ENCODE results near the gene FURIN.
A peak's percentile ranks its signal among the peaks of the same experiment; 100 is the strongest.
"Not testable (repeated sequence)": the region's sequence is repeated elsewhere in the genome, so short reads cannot be mapped to it uniquely, and the experiment has no call there.

The FURIN gene

GRCh38 chr15:90921887-90922286 is 53.5 kb downstream of the FURIN start:
- FAIRE-seq, result no peak
- DNase-seq (ENCODE audit: insufficient read length, low spot score), result no peak
- no peak for TF ChIP-seq POLR2A (IDR thresholded peaks at IDR 0.05; ENCODE audit: low read depth, low read length)

DNA sequence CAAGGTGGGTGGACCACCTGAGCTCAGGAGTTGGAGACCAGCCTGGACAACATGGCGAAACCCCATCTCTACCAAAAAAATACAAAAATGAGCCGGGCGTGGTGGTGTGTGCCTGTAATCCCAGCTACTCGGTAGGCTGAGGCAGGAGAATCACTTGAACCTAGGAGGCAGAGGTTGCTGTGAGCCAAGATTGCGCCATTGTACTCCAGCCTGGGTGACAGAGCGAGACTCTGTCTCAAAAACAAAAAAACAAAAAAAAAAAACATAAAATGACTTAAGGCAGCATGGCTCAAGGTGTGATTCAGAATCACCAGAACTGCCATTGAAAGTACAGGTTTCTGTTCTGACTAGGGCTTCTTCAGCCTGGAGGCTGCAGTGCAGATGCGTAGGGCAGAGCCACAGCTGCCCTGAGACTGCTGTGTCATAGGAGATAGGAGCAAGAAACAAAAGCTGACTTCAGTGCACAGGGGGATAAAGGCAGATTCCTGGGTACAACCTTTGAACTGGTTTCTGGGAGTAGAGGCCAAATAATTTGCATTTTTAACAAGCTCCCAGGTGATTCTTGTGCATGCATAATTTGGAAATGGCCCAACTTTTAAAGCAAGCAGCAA is 54.4 kb downstream of the FURIN start:
- DNase-seq (ENCODE audit: insufficient read length, low spot score); FAIRE-seq: not testable (repeated sequence)

DNA sequence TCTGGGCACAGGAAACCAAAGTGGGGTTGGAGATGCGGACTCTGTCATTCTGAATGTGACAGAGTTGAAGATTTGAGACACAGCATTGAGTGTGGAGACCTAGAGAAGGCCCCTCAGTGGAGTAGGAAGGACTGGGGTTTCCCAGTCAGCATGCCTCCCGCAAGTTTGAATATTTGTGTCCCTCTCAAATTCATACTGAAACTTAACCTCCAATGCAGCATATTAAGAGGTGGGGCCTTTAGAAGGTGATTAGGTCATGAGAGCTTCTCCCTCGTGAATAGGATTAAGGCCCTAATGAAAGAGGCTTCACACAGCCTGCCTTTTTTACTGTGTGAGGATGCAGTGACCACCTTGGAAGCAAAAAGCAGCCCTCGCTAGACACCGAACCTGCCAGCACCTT is 56.0 kb downstream of the FURIN start:
- no peak for TF ChIP-seq POLR2A (IDR thresholded peaks at IDR 0.05; ENCODE audit: low read depth, low read length)
- FAIRE-seq (no peak), DNase-seq (ENCODE audit: insufficient read length, low spot score) (no peak)

- not testable (repeated sequence) for FAIRE-seq
Observed at GRCh38 chr15:90926766-90927165, 58.4 kb downstream of the FURIN start.

DNA sequence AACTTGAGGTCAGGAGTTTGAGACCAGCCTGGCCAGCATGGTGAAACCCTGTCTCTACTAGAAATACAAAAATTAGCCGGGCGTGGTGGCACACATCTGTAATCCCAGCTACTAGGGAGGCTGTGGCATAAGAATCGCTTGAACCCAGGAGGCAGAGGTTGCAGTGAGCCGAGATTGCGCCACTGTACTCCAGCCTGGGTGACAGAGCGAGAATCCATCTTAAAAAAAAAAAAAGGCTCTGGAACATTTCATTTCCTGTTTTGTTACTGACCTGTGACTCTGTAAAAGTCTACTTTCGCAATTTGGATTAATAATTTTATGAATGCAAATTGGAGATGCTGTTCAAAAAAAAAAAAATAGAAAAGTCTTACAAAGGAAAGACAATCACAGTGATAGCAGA is 59.7 kb downstream of the FURIN start:
- not testable (repeated sequence) for DNase-seq (ENCODE audit: insufficient read length, low spot score); FAIRE-seq

More at GRCh38 chr15:90926766-90927165, 58.4 kb downstream of the FURIN start:
- not testable (repeated sequence) for DNase-seq (ENCODE audit: insufficient read length, low spot score)

- DNase-seq (ENCODE audit: insufficient read length, low spot score) (no peak), FAIRE-seq (no peak)
- TF ChIP-seq POLR2A (IDR thresholded peaks at IDR 0.05; ENCODE audit: low read depth, low read length), result no peak
Observed at GRCh38 chr15:90929246-90930019, 61.0 kb downstream of the FURIN start.

DNA sequence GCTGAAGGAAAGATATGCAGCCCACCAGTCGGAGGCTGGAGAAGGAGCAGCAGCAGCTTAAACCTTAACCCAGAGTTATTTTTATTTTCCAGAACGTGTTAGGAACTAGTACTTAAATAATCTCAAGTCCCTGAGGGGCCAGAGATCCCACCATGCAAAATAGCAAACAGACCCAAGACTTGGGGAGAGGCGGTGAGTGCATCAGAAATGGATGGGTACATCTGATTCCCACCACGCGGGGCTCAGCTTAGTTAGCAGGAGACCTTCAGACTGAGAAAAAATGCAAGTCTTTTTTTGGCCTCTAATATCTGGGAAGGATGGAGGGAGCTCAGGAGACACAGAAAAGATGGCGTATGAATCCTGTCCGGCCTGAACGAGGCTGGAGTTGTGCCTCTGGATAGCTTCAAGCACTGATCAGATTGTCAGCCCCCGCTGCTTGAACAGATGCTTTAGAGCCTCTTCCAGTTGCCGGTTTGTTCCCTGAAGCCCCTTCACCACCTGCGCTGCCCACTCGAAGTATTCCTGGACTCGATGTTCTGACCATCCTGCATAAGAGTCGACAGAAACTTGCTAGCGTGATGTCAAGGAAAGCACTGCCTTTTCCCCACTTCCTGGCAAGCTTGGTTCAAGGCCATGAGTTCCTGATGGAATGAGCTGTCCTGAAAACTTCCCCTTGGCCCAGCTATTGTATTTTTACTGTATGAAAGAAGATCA is 62.6 kb downstream of the FURIN start:
- TF ChIP-seq POLR2A (IDR thresholded peaks at IDR 0.05; ENCODE audit: low read depth, low read length), result no peak
- DNase-seq (ENCODE audit: insufficient read length, low spot score) (no peak), FAIRE-seq (no peak)

DNA sequence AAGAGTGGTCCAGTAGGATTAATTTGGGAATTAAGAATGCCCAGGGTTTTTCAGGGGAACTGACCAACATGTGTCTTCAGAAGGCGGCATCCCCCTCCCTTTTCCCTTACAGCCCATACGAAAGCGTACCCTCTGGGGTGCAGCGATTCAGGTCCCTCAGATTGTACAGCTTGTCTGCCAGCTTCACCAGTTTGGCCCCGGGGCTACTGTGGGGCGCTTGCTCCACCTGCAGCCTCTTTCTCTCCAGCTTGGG is 63.1 kb downstream of the FURIN start:
- no peak for FAIRE-seq
- no peak for DNase-seq (ENCODE audit: insufficient read length, low spot score)
- no peak for TF ChIP-seq POLR2A (IDR thresholded peaks at IDR 0.05; ENCODE audit: low read depth, low read length)

DNA sequence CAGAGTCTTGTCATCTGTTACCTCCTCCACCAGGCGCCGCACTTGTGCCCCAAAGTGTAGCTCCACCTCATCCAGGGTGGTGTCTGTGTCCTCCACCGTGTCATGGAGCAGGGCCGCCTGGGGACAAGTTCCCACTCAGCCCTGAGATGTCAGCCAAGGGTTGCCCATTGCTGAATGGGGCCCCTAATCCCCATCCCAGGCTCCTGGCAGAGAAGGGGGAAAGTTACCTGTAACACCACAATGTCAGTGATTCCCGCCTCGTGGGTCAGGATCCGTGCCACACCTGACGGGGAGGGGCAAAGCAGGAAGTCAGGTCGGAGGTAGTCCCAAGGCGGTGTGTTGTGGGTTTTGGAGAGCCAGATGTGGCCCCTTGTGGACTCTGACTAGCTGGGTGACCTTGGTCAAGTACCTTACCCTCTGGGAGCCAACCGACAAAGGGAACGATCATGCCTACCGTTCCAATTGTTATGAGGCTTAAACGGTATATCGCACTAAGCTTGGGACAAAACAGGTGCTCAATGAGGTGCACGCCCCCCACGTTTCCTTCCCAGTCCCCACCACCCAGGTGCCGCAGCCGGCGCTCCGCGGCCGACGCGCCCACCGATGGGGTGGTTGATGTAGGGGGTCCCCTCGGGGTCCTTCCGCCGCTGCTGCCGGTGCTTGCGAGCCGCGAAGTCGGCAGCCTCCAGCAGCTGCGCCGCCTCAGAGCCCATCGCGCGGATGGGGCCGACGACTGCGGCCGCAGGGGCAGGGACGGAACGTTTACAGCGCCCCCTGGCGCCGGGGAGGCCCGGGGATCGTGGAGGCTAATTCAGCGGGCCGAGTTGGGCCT is 63.7 kb downstream of the FURIN start, which contains the start of gene HDDC3:
TSS of gene HDDC3 (minus strand) at position 722 of the 832 bp plus-strand sequence. CDS start at position 713, 9 bp downstream.
- TF ChIP-seq POLR2A (IDR thresholded peaks at IDR 0.05; ENCODE audit: low read depth, low read length), result peak; percentile 65; the same call in 1 of the 2 replicates
- DNase-seq (ENCODE audit: insufficient read length, low spot score) (peak; percentile 70), FAIRE-seq (no peak)

GRCh38 chr15:90932660-90932991 is 64.2 kb downstream of the FURIN start:
- DNase-seq (ENCODE audit: insufficient read length, low spot score) (no peak), FAIRE-seq (no peak)
- no peak for TF ChIP-seq POLR2A (IDR thresholded peaks at IDR 0.05; ENCODE audit: low read depth, low read length)
